ENCODE data around the gene CPD. TPM values are rescaled to one million over a fixed set of nuclear protein-coding genes. Genes with fewer than 3 reads are reported as not detected.
A peak's percentile ranks its signal among the peaks of the same experiment; 100 is the strongest.

The CPD gene
- total and polyA plus RNA-seq, 2 of the 13 experiments (the other 11 are each of a cell fraction or from before 2014, with no cell fraction given), result 46.1 to 72.3 TPM

DNA sequence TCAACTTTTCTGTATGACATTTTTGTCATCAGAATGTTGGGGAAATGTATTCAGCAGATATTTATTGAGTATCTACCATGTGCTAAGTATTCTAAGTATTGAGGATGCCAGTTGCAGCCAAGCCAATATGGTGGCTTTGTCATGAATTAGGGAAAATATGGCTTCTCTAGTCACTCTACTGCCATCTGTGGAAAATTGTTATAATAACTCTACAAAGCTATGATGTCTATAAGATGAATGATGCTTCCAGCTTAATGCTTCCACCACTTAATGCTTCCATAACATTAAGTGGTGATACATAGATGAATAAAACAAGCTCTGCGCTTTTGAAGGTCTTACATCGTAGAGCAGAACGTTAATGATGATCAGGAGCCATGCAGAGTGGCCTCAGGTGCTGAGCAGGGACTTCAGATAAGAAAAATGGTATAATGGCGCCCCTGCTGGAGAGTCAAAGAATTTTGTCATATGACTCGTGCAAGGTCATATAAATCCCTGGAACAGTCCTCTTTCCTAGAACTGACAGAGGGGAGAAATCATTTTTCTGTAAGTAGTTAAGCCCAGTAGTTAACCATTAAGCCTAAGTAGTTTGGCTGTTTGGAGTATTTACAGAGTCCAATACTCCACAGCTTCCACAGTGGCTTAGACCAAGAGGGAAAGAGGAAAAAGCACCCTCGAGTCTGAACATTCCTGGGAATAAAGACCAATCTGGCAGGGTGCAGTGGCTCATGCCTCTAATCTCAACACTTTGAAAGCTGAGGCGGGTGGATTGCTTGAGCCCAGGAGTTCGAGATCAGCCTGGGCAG lies 42.2 kb upstream of the CPD start (continued):
- TF ChIP-seq ZNF205 (CRISPR knock-in tag; IDR thresholded peaks at IDR 0.05) (0 out of 2 replicates have a peak, but pooled peaks have one; percentile 37), SOX5 (CRISPR knock-in tag; IDR thresholded peaks at IDR 0.05; ENCODE audit: borderline replicate concordance) (peak; percentile 60; the same call in 1 of the 2 replicates), MXD4 (CRISPR knock-in tag; IDR thresholded peaks at IDR 0.05) (no peak; the same call in 1 of the 2 replicates), ZNF121 (CRISPR knock-in tag; IDR thresholded peaks at IDR 0.05) (no peak), ZNF124 (CRISPR knock-in tag; IDR thresholded peaks at IDR 0.05) (no peak), NPAS2 (CRISPR knock-in tag; IDR thresholded peaks at IDR 0.05; ENCODE audit: borderline replicate concordance) (no peak), HOXA3 (CRISPR knock-in tag; IDR thresholded peaks at IDR 0.05) (peak; percentile 49; the same call in 1 of the 2 replicates), HNF4G (IDR thresholded peaks at IDR 0.05; ENCODE audit: borderline replicate concordance, low read depth, low read length) (peak; percentile 32; the same call in 1 of the 2 replicates), HNF4G (CRISPR knock-in tag; IDR thresholded peaks at IDR 0.05; ENCODE audit: borderline replicate concordance, low read depth) (no peak), THAP9 (CRISPR knock-in tag; IDR thresholded peaks at IDR 0.05; ENCODE audit: borderline replicate concordance) (no peak), ZZZ3 (CRISPR knock-in tag; IDR thresholded peaks at IDR 0.05; ENCODE audit: borderline replicate concordance) (no peak), ZFP36L2 (CRISPR knock-in tag; IDR thresholded peaks at IDR 0.05) (no peak), NCOA1 (CRISPR knock-in tag; IDR thresholded peaks at IDR 0.05) (no peak), FOXM1 (CRISPR knock-in tag; IDR thresholded peaks at IDR 0.05) (no peak), SYNCRIP (IDR thresholded peaks at IDR 0.05; ENCODE audit: insufficient read depth, low read depth, low read length) (no peak), ZNF430 (CRISPR knock-in tag; IDR thresholded peaks at IDR 0.05) (no peak)
- TF ChIP-seq, protein P1, sequence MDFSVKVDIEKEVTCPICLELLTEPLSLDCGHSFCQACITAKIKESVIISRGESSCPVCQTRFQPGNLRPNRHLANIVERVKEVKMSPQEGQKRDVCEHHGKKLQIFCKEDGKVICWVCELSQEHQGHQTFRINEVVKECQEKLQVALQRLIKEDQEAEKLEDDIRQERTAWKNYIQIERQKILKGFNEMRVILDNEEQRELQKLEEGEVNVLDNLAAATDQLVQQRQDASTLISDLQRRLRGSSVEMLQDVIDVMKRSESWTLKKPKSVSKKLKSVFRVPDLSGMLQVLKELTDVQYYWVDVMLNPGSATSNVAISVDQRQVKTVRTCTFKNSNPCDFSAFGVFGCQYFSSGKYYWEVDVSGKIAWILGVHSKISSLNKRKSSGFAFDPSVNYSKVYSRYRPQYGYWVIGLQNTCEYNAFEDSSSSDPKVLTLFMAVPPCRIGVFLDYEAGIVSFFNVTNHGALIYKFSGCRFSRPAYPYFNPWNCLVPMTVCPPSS (IDR thresholded peaks at IDR 0.05), result no peak
- TF ChIP-seq, protein P2, sequence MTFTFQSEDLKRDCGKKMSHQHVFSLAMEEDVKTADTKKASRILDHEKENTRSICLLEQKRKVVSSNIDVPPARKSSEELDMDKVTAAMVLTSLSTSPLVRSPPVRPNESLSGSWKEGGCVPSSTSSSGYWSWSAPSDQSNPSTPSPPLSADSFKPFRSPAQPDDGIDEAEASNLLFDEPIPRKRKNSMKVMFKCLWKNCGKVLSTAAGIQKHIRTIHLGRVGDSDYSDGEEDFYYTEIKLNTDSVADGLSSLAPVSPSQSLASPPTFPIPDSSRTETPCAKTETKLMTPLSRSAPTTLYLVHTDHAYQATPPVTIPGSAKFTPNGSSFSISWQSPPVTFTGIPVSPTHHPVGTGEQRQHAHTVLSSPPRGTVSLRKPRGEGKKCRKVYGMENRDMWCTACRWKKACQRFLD (CRISPR knock-in tag; IDR thresholded peaks at IDR 0.05; ENCODE audit: borderline replicate concordance), result no peak
- TF ChIP-seq, protein P3, sequence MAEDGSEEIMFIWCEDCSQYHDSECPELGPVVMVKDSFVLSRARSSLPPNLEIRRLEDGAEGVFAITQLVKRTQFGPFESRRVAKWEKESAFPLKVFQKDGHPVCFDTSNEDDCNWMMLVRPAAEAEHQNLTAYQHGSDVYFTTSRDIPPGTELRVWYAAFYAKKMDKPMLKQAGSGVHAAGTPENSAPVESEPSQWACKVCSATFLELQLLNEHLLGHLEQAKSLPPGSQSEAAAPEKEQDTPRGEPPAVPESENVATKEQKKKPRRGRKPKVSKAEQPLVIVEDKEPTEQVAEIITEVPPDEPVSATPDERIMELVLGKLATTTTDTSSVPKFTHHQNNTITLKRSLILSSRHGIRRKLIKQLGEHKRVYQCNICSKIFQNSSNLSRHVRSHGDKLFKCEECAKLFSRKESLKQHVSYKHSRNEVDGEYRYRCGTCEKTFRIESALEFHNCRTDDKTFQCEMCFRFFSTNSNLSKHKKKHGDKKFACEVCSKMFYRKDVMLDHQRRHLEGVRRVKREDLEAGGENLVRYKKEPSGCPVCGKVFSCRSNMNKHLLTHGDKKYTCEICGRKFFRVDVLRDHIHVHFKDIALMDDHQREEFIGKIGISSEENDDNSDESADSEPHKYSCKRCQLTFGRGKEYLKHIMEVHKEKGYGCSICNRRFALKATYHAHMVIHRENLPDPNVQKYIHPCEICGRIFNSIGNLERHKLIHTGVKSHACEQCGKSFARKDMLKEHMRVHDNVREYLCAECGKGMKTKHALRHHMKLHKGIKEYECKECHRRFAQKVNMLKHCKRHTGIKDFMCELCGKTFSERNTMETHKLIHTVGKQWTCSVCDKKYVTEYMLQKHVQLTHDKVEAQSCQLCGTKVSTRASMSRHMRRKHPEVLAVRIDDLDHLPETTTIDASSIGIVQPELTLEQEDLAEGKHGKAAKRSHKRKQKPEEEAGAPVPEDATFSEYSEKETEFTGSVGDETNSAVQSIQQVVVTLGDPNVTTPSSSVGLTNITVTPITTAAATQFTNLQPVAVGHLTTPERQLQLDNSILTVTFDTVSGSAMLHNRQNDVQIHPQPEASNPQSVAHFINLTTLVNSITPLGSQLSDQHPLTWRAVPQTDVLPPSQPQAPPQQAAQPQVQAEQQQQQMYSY (CRISPR knock-in tag; IDR thresholded peaks at IDR 0.05), result no peak
- TF ChIP-seq, protein P4, sequence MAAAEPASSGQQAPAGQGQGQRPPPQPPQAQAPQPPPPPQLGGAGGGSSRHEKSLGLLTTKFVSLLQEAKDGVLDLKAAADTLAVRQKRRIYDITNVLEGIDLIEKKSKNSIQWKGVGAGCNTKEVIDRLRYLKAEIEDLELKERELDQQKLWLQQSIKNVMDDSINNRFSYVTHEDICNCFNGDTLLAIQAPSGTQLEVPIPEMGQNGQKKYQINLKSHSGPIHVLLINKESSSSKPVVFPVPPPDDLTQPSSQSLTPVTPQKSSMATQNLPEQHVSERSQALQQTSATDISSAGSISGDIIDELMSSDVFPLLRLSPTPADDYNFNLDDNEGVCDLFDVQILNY (CRISPR knock-in tag; conservative IDR thresholded peaks at IDR 0.05), result no peak
